Neuron (in vitro differentiated cells): ENCODE results near the gene ALDH9A1.

ENCODE experiments used
- H2AFZ ChIP-seq: one replicate; pipeline ENCODE4 v1.6.1; 2013; ENCODE audit warnings: low read depth, mild to moderate bottlenecking, inconsistent platforms, low read length, moderate library complexity
- H3K27me3 ChIP-seq: one replicate; pipeline ENCODE4 v1.6.1; 2013; ENCODE audit warnings: low read length; ENCODE audit not compliant: insufficient read depth
- H3K36me3 ChIP-seq: one replicate; pipeline ENCODE4 v1.6.1; 2013; ENCODE audit warnings: low read length; ENCODE audit not compliant: insufficient read depth
- H3K4me1 ChIP-seq: one replicate; pipeline ENCODE4 v1.6.1; 2013; ENCODE audit warnings: low read length; ENCODE audit not compliant: insufficient read depth
- H3K4me3 ChIP-seq: 2 replicates; pipeline ENCODE4 v1.5.1; 2013; ENCODE audit warnings: mild to moderate bottlenecking, low read length, moderate library complexity
- H3K9me3 ChIP-seq: one replicate; pipeline ENCODE4 v1.6.1; 2013; ENCODE audit warnings: low read length

ALDH9A1 gene

DNA sequence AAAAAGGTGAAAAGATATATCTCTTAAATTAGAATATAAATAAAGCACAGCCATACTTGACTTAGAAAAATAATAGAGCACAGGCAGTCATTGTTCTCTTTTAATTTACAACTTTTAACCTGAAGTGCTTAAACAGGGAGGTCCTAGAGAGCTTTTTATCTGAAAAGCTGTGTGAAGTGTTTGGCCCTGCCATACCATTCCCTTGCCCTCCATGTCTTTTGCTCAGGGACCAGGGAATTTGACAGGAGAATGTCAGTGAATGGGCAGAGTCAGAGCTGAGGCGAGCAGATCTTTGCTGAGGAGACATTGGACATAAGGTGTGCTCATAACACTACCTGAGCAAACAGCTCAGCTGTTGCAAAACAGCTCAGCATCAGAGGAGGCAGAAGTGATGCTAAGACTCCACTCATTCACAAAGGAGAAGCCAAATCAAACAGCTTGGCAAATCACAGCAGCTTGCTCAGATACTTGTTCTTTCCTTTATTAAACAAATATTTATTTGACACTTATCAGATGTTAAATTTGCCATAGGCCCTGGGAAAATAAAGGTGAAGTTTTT is 82.2 kb downstream of the ALDH9A1 start:
- no peaks in the 10 kb centered on the region for H3K9me3 ChIP-seq
- H3K36me3 ChIP-seq, result no peaks in the 10 kb centered on the region
- H2AFZ ChIP-seq, result no peak overlapping the region
- H3K4me1 ChIP-seq, result no peaks in the 10 kb centered on the region
- peaks cover 2% of the 10 kb centered on the region for H3K27me3 ChIP-seq
- H3K4me3 ChIP-seq, result no peak overlapping the region
